K562 (cell line): ENCODE results near the gene PTAFR. TPM values are rescaled to one million over a fixed set of nuclear protein-coding genes. Genes with fewer than 3 reads are reported as not detected.

Experiments
- BCLAF1 ChIP-seq, 2 experiments: fragments of 450-650 bp in 1 of 2; IDR thresholded peaks; 2 replicates each; pipeline ENCODE4 v1.6.1; 2011 to 2017; ENCODE audit warnings: low read depth in 2 of 2, antibody characterized with exemption in 1 of 2, borderline replicate concordance in 1 of 2, low read length in 1 of 2, mild to moderate bottlenecking in 1 of 2, mixed read lengths in 1 of 2; ENCODE audit not compliant: control insufficient read depth in 1 of 2
- CREB1 ChIP-seq, 2 experiments: sonication (generic) in 1 of 2; formaldehyde crosslinking in 1 of 2; IDR thresholded peaks; 2 replicates each; pipeline versions ENCODE4 v1.6.1 to v1.8.0; 2012 to 2022; ENCODE audit warnings: inconsistent platforms in 1 of 2, mild to moderate bottlenecking in 1 of 2, missing genetic modification reagents in 1 of 2, moderate library complexity in 1 of 2
- GATA2 ChIP-seq: sonication (generic); formaldehyde crosslinking; IDR thresholded peaks from 2 replicates; pipeline ENCODE4 v1.4.0; 2020; ENCODE audit warnings: mild to moderate bottlenecking, missing genetic modification reagents
- HMG20A ChIP-seq: fragments of 450-650 bp; formaldehyde crosslinking; conservative IDR thresholded peaks from 2 replicates; pipeline ENCODE4 v1.4.0; 2020; ENCODE audit warnings: mild to moderate bottlenecking, mixed read lengths
- HMG20B ChIP-seq: fragments of 250-450 bp; sonication (Bioruptor Pico); IDR thresholded peaks from 2 replicates; pipeline ENCODE4 v1.5.0; 2021; ENCODE audit warnings: mild to moderate bottlenecking
- HMGN3 ChIP-seq: IDR thresholded peaks from 2 replicates; pipeline ENCODE4 v1.6.1; 2011; ENCODE audit warnings: borderline replicate concordance, low read depth, mild to moderate bottlenecking, mixed read lengths, low read length; ENCODE audit not compliant: insufficient read length; ENCODE audit errors: extremely low read depth
- NFIC ChIP-seq: fragments of 450-650 bp; IDR thresholded peaks from 2 replicates; pipeline ENCODE4 v1.6.1; 2017; ENCODE audit warnings: mild to moderate bottlenecking, inconsistent platforms
- OTX1 ChIP-seq: fragments of 450-650 bp; formaldehyde crosslinking; IDR thresholded peaks from 2 replicates; pipeline ENCODE4 v1.4.0; 2022; ENCODE audit warnings: mild to moderate bottlenecking
- PHF21A ChIP-seq: fragments of 450-650 bp; IDR thresholded peaks from 2 replicates; pipeline ENCODE4 v1.6.1; 2017; ENCODE audit warnings: low read depth, borderline replicate concordance
- PRDM10 ChIP-seq: fragments of 450-650 bp; IDR thresholded peaks from 2 replicates; pipeline ENCODE4 v1.6.1; 2018; ENCODE audit not compliant: partially characterized antibody
- PRPF4 ChIP-seq: fragments of 200-400 bp; formaldehyde crosslinking; IDR thresholded peaks from one replicate; pipeline ENCODE4 v1.6.1; 2017; ENCODE audit warnings: low read length, low read depth, mild to moderate bottlenecking; ENCODE audit not compliant: insufficient read depth, poor library complexity, severe bottlenecking
- SAFB2 ChIP-seq: fragments of 200-400 bp; formaldehyde crosslinking; IDR thresholded peaks from 2 replicates; pipeline ENCODE4 v1.6.1; 2018; ENCODE audit warnings: borderline replicate concordance, low read length, low read depth, moderate library complexity; ENCODE audit not compliant: severe bottlenecking
- SMAD4 ChIP-seq: fragments of 250-450 bp; sonication (Bioruptor Pico); conservative IDR thresholded peaks from 2 replicates; pipeline ENCODE4 v1.8.0; 2021; ENCODE audit warnings: inconsistent platforms, mild to moderate bottlenecking, moderate library complexity
- SMARCA5 ChIP-seq: fragments of 450-650 bp; IDR thresholded peaks from 2 replicates; pipeline ENCODE4 v1.6.1; 2016
- SPI1 ChIP-seq: IDR thresholded peaks from 2 replicates; pipeline ENCODE4 v1.6.1; 2011; ENCODE audit warnings: low read depth, low read length, control low read depth, borderline replicate concordance
- TCF3 ChIP-seq: sonication (generic); formaldehyde crosslinking; IDR thresholded peaks from 2 replicates; pipeline ENCODE4 v1.4.0; 2020; ENCODE audit warnings: mild to moderate bottlenecking, missing genetic modification reagents
- TCFL5 ChIP-seq: fragments of 250-450 bp; sonication (Bioruptor Pico); conservative IDR thresholded peaks from 2 replicates; pipeline ENCODE4 v1.6.1; 2021; ENCODE audit warnings: mild to moderate bottlenecking, moderate library complexity, matching md5 sums
- TFE3 ChIP-seq: fragments of 450-650 bp; formaldehyde crosslinking; IDR thresholded peaks from 2 replicates; pipeline ENCODE4 v1.4.0; 2020; ENCODE audit warnings: mild to moderate bottlenecking, mixed read lengths
- XRCC5 ChIP-seq: fragments of 200-400 bp; formaldehyde crosslinking; IDR thresholded peaks from 2 replicates; pipeline ENCODE4 v1.6.1; 2017; ENCODE audit warnings: low read depth, mild to moderate bottlenecking, low read length
- ZKSCAN1 ChIP-seq: fragments of 150-350 bp; IDR thresholded peaks from 2 replicates; pipeline ENCODE4 v1.6.1; 2016; ENCODE audit warnings: low read depth, low read length
- ZNF408 ChIP-seq: fragments of 250-450 bp; sonication (Bioruptor Pico); IDR thresholded peaks from 2 replicates; pipeline ENCODE4 v1.4.0; 2020; ENCODE audit warnings: low read depth, mild to moderate bottlenecking, moderate library complexity
- polyA plus RNA-seq, 8 experiments: library from polyadenylated mRNA; depleted of rRNA in 4 of 8; stranded (reverse) in 5 of 8; unstranded in 3 of 8; fragments of >200 nt; fragmentation: Nextera tagmentation in 2 of 8; fragmentation: Illumina TruSeq in 1 of 8; extraction: Ambion mirVana in 2 of 8; extraction: Trizol in 1 of 8; gene quantifications; 2 replicates each; pipeline versions ENCODE4 v1.2.1 to v1.2.3, GENCODE V29; 2011 to 2014; ENCODE audit warnings: inconsistent platforms in 1 of 8, missing spikeins in 1 of 8
- total RNA-seq, 7 experiments: library from RNA; depleted of rRNA in 6 of 7; stranded (reverse); fragments of >200 nt in 6 of 7; fragmentation: Illumina TruSeq in 2 of 7; extraction: Trizol in 2 of 7; gene quantifications; 2 replicates each; pipeline versions ENCODE4 v1.2.1 to v1.2.3, GENCODE V29; 2011 to 2021; ENCODE audit warnings: low replicate concordance in 1 of 7

The PTAFR gene
- total and polyA plus RNA-seq, 9 of the 15 experiments (the other 6 are each of a cell fraction or from before 2014, with no cell fraction given): 0.15 to 0.55 (median 0.40) TPM; not detected in 1

GRCh38 chr1:28123461-28123961 is 53.0 kb downstream of the PTAFR start (continued):
- TF ChIP-seq PRDM10: peak; percentile 89
- no peak for TF ChIP-seq CREB1 (IDR thresholded peaks at IDR 0.05)
- TF ChIP-seq CREB1 (CRISPR knock-in tag; IDR thresholded peaks at IDR 0.05): no peak
- no peak for TF ChIP-seq SMAD4 (CRISPR knock-in tag)
- TF ChIP-seq OTX1 (CRISPR knock-in tag): no peak
- no peak for TF ChIP-seq BCLAF1 (IDR thresholded peaks at IDR 0.05; ENCODE audit: borderline replicate concordance in 1 of 2, control insufficient read depth in 1 of 2, low read depth in 2 of 2, low read length in 1 of 2)
- TF ChIP-seq TFE3: no peak
- no peak for TF ChIP-seq GATA2 (CRISPR knock-in tag)
- TF ChIP-seq HMG20A (CRISPR knock-in tag): no peak
- TF ChIP-seq ZKSCAN1: no peak
- TF ChIP-seq SPI1: 0 out of 2 replicates have a peak, but pooled peaks have one; percentile 9
- TF ChIP-seq HMG20B (CRISPR knock-in tag): no peak
- TF ChIP-seq SMARCA5: no peak
- no peak for TF ChIP-seq XRCC5
- no peak for TF ChIP-seq TCFL5 (CRISPR knock-in tag)
- no peak for TF ChIP-seq SAFB2
- TF ChIP-seq PRPF4: no peak
- TF ChIP-seq HMGN3: no peak
- no peak for TF ChIP-seq NFIC
- TF ChIP-seq PHF21A: no peak
- TF ChIP-seq ZNF408 (CRISPR knock-in tag): no peak
- no peak for TF ChIP-seq TCF3 (CRISPR knock-in tag)
